Liver (tissue), 9 donors: ENCODE results near the gene CPHXL. TPM values are rescaled to one million over a fixed set of nuclear protein-coding genes. Genes with fewer than 3 reads are reported as not detected.

Experiments
- DNase-seq: peaks from one replicate; pipeline ENCODE4 v3.0.0-alpha.2; 2017; ENCODE audit warnings: low spot score
- H3K27ac ChIP-seq, 2 donors: one replicate each; pipeline ENCODE4 v1.7.0; 2013; ENCODE audit warnings: inconsistent platforms in 2 of 2, low read length in 2 of 2, control low read depth in 1 of 2, low read depth in 1 of 2, mild to moderate bottlenecking in 1 of 2
- H3K27me3 ChIP-seq, 4 donors: one replicate each; pipeline versions ENCODE4 v1.6.1 to v1.7.0; 2013; ENCODE audit warnings: low read length in 3 of 4, inconsistent platforms in 1 of 4, mild to moderate bottlenecking in 1 of 4, moderate library complexity in 1 of 4; ENCODE audit not compliant: control insufficient read depth in 4 of 4, insufficient read depth in 4 of 4
- H3K36me3 ChIP-seq, 4 donors: one replicate each; pipeline versions ENCODE4 v1.6.1 to v1.7.0; 2013; ENCODE audit warnings: low read length in 3 of 4, mild to moderate bottlenecking in 3 of 4, low read depth in 1 of 4, moderate library complexity in 1 of 4; ENCODE audit not compliant: control insufficient read depth in 4 of 4, insufficient read depth in 3 of 4
- H3K4me1 ChIP-seq, 4 donors: one replicate each; pipeline versions ENCODE4 v1.6.1 to v1.7.0; 2013; ENCODE audit warnings: low read length in 3 of 4, mild to moderate bottlenecking in 3 of 4, moderate library complexity in 1 of 4; ENCODE audit not compliant: control insufficient read depth in 4 of 4, insufficient read depth in 4 of 4
- H3K4me3 ChIP-seq, 3 donors: one replicate each; pipeline versions ENCODE4 v1.6.1 to v1.7.0; 2013; ENCODE audit warnings: low read length in 3 of 3, control low read depth in 1 of 3, low read depth in 1 of 3, mild to moderate bottlenecking in 1 of 3
- H3K9ac ChIP-seq, 2 donors: one replicate each; pipeline ENCODE4 v1.7.0; 2013; ENCODE audit warnings: low read length in 2 of 2, mild to moderate bottlenecking in 2 of 2, moderate library complexity in 2 of 2, control low read depth in 1 of 2, low read depth in 1 of 2
- H3K9me3 ChIP-seq, 4 donors: one replicate each; pipeline versions ENCODE4 v1.6.1 to v1.7.0; 2013; ENCODE audit warnings: low read length in 3 of 4; ENCODE audit not compliant: control insufficient read depth in 4 of 4
- EGR1 ChIP-seq, 2 donors: IDR thresholded peaks; 2 replicates each; pipeline ENCODE4 v1.6.1; 2016 to 2018; ENCODE audit warnings: antibody characterized with exemption in 2 of 2, low read depth in 2 of 2
- FOXA1 ChIP-seq: IDR thresholded peaks from 2 replicates; pipeline ENCODE4 v1.6.1; 2016; ENCODE audit warnings: antibody characterized with exemption
- FOXA2 ChIP-seq: IDR thresholded peaks from 2 replicates; pipeline ENCODE4 v1.6.1; 2016; ENCODE audit warnings: antibody characterized with exemption
- GABPA ChIP-seq, 2 donors: IDR thresholded peaks in 1 of 2; conservative IDR thresholded peaks in 1 of 2; 2 replicates each; pipeline ENCODE4 v1.6.1; 2016; ENCODE audit warnings: antibody characterized with exemption in 2 of 2, mild to moderate bottlenecking in 1 of 2, moderate library complexity in 1 of 2
- HNF4A ChIP-seq, 2 donors: conservative IDR thresholded peaks; 2 replicates each; pipeline ENCODE4 v1.6.1; 2016; ENCODE audit warnings: antibody characterized with exemption in 2 of 2, mild to moderate bottlenecking in 2 of 2
- JUND ChIP-seq, 2 donors: IDR thresholded peaks; 2 replicates each; pipeline ENCODE4 v1.6.1; 2016; ENCODE audit warnings: antibody characterized with exemption in 2 of 2
- NR2F2 ChIP-seq: IDR thresholded peaks from 2 replicates; pipeline ENCODE4 v1.6.1; 2016; ENCODE audit warnings: antibody characterized with exemption
- RAD21 ChIP-seq, 2 donors: IDR thresholded peaks; 2 replicates each; pipeline ENCODE4 v1.6.1; 2016; ENCODE audit warnings: antibody characterized with exemption in 2 of 2, mild to moderate bottlenecking in 2 of 2
- RXRA ChIP-seq, 2 donors: IDR thresholded peaks; 2 replicates each; pipeline ENCODE4 v1.6.1; 2017 to 2018; ENCODE audit warnings: antibody characterized with exemption in 2 of 2, mild to moderate bottlenecking in 1 of 2
- SP1 ChIP-seq: IDR thresholded peaks from 2 replicates; pipeline ENCODE4 v1.6.1; 2018; ENCODE audit warnings: antibody characterized with exemption, mild to moderate bottlenecking
- YY1 ChIP-seq: IDR thresholded peaks from 2 replicates; pipeline ENCODE4 v1.6.1; 2016; ENCODE audit warnings: antibody characterized with exemption, mild to moderate bottlenecking
- WGBS: extraction: QIAGEN DNeasy Blood & Tissue Kit; methylation state at CpG from one replicate; pipeline ENCODE4 v1.1.7; 2013; 5-methylcytosine and 5-hydroxymethylcytosine counted together
- polyA plus RNA-seq, 2 donors: library from polyadenylated mRNA; stranded (reverse) in 1 of 2; unstranded in 1 of 2; fragments of 200-250 nt in 1 of 2; fragments of >200 nt in 1 of 2; fragmentation: Nextera tagmentation in 1 of 2; extraction: Ambion mirVana in 1 of 2; gene quantifications; one replicate each; pipeline versions ENCODE4 v1.2.1 to v1.2.3, GENCODE V29; 2013 to 2015
- total RNA-seq, 2 donors: library from RNA; depleted of rRNA; stranded (reverse); fragments of >200 nt; gene quantifications; one replicate each; pipeline ENCODE4 v1.2.3, GENCODE V29; 2014
- TF ChIP-seq, protein P1 (sequence below): IDR thresholded peaks from 2 replicates; pipeline ENCODE4 v1.6.1; 2016; ENCODE audit warnings: antibody characterized with exemption
- TF ChIP-seq, protein P2 (sequence below): fragments of 150-350 bp; IDR thresholded peaks from 2 replicates; pipeline ENCODE4 v1.5.1; 2017; ENCODE audit warnings: improper control_type of control experiment, low read depth, low read length; ENCODE audit not compliant: missing input control
- TF ChIP-seq, protein P3 (sequence below): IDR thresholded peaks from 2 replicates; pipeline ENCODE4 v1.6.1; 2016; ENCODE audit warnings: antibody characterized with exemption
- TF ChIP-seq, protein P4 (sequence below): IDR thresholded peaks from 2 replicates; pipeline ENCODE4 v1.6.1; 2016; ENCODE audit warnings: antibody characterized with exemption, mild to moderate bottlenecking
- donor health status: healthy.
- donor health status: healthy.
- donor health status: healthy.
- donor health status: healthy.
- donor health status: healthy.

The CPHXL gene
- total and polyA plus RNA-seq, 4 donors, result not detected

DNA sequence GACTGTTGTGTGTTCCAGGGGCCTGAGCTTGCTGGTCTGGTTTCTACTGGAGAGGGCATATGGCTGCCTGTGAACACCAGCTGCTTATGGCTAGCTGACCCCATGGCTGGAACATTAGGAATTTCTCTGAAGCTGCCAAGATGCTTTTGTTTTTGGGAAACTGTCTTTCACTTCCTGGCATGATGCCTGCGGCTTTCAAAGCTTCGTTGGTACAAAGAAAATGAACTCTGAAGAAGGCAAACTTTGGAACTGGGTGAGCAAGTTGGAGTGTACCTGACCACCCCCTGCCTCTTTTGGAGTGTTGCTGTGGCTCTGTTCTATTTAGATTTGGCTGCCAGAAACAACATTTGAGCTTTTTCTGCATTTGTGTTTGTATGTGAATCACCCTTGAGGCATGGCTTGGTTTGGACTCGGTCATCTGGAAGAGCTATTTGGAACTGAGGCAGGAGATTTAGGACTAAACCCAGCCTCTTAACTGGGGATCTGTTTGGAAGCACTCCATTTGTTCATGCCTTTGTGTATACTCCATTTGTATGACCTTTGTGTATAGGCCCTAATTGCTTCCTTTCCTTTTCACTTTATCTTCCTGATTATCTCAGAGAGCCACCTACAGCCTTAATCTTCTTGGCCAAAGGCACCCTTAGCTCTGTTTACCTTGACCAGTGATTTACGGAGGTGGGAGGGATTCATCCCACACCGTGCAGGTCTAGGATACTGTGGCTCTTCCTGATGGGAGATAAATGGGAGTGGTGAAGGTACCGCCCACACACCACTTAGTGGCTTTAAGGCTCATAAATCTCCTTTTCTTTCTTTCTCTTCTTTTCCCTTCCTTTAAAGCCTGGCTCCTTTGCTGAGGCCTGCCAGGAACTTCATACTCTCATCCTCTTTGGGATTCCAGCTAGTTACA, 7.3 kb upstream of the CPHXL start:
- Histone ChIP-seq H3K9me3 (no peaks in the 10 kb centered on the region), H3K27ac (no peak overlapping the region)
- TF ChIP-seq, protein P1, sequence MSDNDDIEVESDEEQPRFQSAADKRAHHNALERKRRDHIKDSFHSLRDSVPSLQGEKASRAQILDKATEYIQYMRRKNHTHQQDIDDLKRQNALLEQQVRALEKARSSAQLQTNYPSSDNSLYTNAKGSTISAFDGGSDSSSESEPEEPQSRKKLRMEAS, result no peak
- TF ChIP-seq FOXA1, result no peak
- TF ChIP-seq JUND (IDR thresholded peaks at IDR 0.05), result no peak
- TF ChIP-seq RAD21 (IDR thresholded peaks at IDR 0.05), result no peak

DNA sequence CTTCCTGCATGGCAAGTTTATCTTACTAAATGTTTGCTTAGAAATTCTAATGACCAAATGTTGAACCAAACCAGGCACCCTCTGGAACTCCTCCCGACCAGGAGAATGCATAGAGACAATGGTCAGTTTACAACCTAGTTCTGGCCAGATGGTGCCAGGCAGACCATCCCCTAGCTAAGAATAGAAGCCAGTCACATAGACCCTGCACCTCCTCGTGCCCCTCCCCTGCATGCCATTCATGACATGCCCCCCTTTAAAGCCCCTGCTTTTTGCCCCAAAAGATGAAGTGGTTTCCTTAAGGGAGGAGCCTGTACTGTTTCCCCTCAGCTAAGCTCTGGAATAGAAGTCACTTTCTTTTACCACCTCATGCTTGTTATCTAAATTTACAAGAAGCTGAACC, 6.6 kb upstream of the CPHXL start:
- no peak for DNase-seq
- 43% methylated on average over 2 of the region's 2 CpGs for WGBS
- Histone ChIP-seq H3K36me3 (no peaks in the 10 kb centered on the region), H3K9me3 (no peaks in the 10 kb centered on the region), H3K27me3 (no peaks in the 10 kb centered on the region), H3K4me3 (no peak overlapping the region), H3K9ac (no peak overlapping the region), H3K4me1 (no peaks in the 10 kb centered on the region), H3K27ac (no peak overlapping the region)
- TF ChIP-seq, protein P2, sequence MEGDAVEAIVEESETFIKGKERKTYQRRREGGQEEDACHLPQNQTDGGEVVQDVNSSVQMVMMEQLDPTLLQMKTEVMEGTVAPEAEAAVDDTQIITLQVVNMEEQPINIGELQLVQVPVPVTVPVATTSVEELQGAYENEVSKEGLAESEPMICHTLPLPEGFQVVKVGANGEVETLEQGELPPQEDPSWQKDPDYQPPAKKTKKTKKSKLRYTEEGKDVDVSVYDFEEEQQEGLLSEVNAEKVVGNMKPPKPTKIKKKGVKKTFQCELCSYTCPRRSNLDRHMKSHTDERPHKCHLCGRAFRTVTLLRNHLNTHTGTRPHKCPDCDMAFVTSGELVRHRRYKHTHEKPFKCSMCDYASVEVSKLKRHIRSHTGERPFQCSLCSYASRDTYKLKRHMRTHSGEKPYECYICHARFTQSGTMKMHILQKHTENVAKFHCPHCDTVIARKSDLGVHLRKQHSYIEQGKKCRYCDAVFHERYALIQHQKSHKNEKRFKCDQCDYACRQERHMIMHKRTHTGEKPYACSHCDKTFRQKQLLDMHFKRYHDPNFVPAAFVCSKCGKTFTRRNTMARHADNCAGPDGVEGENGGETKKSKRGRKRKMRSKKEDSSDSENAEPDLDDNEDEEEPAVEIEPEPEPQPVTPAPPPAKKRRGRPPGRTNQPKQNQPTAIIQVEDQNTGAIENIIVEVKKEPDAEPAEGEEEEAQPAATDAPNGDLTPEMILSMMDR, result no peak
- TF ChIP-seq JUND (IDR thresholded peaks at IDR 0.05) (no peak), GABPA (IDR thresholded peaks at IDR 0.05 in 1 of 2, conservative IDR thresholded peaks at IDR 0.05 in 1 of 2) (no peak), RXRA (IDR thresholded peaks at IDR 0.05) (no peak), NR2F2 (no peak), RAD21 (IDR thresholded peaks at IDR 0.05) (no peak), EGR1 (IDR thresholded peaks at IDR 0.05; ENCODE audit: low read depth in 2 of 2) (no peak)
- TF ChIP-seq, protein P3, sequence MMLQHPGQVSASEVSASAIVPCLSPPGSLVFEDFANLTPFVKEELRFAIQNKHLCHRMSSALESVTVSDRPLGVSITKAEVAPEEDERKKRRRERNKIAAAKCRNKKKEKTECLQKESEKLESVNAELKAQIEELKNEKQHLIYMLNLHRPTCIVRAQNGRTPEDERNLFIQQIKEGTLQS, result no peak

More for the DNA sequence above, 7.3 kb upstream of the CPHXL start:
- Histone ChIP-seq H3K4me3 (no peak overlapping the region), H3K4me1 (no peaks in the 10 kb centered on the region), H3K36me3 (no peaks in the 10 kb centered on the region), H3K9ac (no peak overlapping the region), H3K27me3 (no peaks in the 10 kb centered on the region)
- DNase-seq, result no peak
- WGBS, result 56% methylated on average over 6 of the region's 6 CpGs

DNA sequence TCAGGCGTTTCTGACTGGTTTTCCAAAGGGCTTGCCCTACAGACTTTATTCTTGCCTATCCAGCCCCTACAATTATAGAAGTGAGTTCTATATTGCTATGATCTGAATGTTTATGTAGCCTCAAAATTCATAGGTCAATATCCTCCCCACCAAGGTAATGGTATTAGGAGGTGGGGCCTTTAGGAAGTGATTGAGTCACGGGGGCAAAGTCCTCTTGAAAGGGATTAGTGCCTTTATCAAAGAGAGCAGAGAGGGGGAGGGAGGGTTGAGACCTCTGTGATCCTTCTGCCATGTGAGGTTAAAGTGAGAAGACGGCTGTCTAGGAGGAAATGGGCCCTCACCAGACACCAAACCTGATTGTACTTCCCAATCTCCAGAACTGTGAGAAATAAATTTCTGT, 931 bp upstream of the CPHXL start:
- no peak for TF ChIP-seq YY1
- no peak for TF ChIP-seq GABPA (IDR thresholded peaks at IDR 0.05 in 1 of 2, conservative IDR thresholded peaks at IDR 0.05 in 1 of 2)
- no peak for TF ChIP-seq NR2F2
- TF ChIP-seq RAD21 (IDR thresholded peaks at IDR 0.05), result no peak
- TF ChIP-seq, protein P2, result no peak
- TF ChIP-seq, protein P1, result no peak
- peak; percentile 34 to 64 for TF ChIP-seq HNF4A (conservative IDR thresholded peaks at IDR 0.05)
- TF ChIP-seq FOXA1, result no peak
- TF ChIP-seq SP1, result peak; percentile 33
- TF ChIP-seq FOXA2, result no peak
- TF ChIP-seq, protein P4, sequence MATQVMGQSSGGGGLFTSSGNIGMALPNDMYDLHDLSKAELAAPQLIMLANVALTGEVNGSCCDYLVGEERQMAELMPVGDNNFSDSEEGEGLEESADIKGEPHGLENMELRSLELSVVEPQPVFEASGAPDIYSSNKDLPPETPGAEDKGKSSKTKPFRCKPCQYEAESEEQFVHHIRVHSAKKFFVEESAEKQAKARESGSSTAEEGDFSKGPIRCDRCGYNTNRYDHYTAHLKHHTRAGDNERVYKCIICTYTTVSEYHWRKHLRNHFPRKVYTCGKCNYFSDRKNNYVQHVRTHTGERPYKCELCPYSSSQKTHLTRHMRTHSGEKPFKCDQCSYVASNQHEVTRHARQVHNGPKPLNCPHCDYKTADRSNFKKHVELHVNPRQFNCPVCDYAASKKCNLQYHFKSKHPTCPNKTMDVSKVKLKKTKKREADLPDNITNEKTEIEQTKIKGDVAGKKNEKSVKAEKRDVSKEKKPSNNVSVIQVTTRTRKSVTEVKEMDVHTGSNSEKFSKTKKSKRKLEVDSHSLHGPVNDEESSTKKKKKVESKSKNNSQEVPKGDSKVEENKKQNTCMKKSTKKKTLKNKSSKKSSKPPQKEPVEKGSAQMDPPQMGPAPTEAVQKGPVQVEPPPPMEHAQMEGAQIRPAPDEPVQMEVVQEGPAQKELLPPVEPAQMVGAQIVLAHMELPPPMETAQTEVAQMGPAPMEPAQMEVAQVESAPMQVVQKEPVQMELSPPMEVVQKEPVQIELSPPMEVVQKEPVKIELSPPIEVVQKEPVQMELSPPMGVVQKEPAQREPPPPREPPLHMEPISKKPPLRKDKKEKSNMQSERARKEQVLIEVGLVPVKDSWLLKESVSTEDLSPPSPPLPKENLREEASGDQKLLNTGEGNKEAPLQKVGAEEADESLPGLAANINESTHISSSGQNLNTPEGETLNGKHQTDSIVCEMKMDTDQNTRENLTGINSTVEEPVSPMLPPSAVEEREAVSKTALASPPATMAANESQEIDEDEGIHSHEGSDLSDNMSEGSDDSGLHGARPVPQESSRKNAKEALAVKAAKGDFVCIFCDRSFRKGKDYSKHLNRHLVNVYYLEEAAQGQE, result no peak
- no peaks in the 10 kb centered on the region for H3K36me3 ChIP-seq
- 49% methylated on average over 3 of the region's 3 CpGs for WGBS
- no peak for DNase-seq
- H3K4me3 ChIP-seq, result no peak overlapping the region
- H3K9ac ChIP-seq, result no peak overlapping the region
- H3K4me1 ChIP-seq, result no peaks in the 10 kb centered on the region
- H3K27me3 ChIP-seq, result no peaks in the 10 kb centered on the region
- no peaks in the 10 kb centered on the region for H3K9me3 ChIP-seq
- H3K27ac ChIP-seq, result no peak overlapping the region
